Pancreas (tissue), 10 donors: Measurements from ENCODE around the gene S100A2. TPM values are rescaled to one million over a fixed set of nuclear protein-coding genes. Genes with fewer than 3 reads are reported as not detected.
"Not testable (repeated sequence)": the region's sequence is repeated elsewhere in the genome, so short reads cannot be mapped to it uniquely, and the experiment has no call there.

Experiments used
- ATAC-seq, 4 donors: fragments of 200-7000 bp; cut with Tn5 transposase; one replicate each; pipeline versions ENCODE4 v1.8.0 to v1.9.1; 2020; ENCODE audit warnings: mild to moderate bottlenecking in 4 of 4, moderate library complexity in 4 of 4
- DNase-seq, 6 donors: peaks; one replicate each; pipeline ENCODE4 v3.0.0-alpha.2; 2020
- FAIRE-seq: peaks from 2 replicates; lab custom pipeline; 2012; peaks lifted over from hg19 to GRCh38; lab: Jason Lieb, UNC
- H3K27ac ChIP-seq, 4 donors: fragments of 200-600 bp; sonication (generic); 1 replicate in 3 of 4; 2 replicates in 1 of 4; pipeline versions ENCODE4 v1.5.0 to v1.8.0; 2020
- H3K27me3 ChIP-seq, 4 donors: fragments of 200-600 bp; one replicate each; pipeline ENCODE4 v1.8.0; 2021
- H3K36me3 ChIP-seq, 3 donors: fragments of 200-600 bp; sonication (generic) in 1 of 3; one replicate each; pipeline versions ENCODE4 v1.5.0 to v1.8.0; 2020 to 2021
- H3K4me1 ChIP-seq, 3 donors: fragments of 200-600 bp; one replicate each; pipeline ENCODE4 v1.8.0; 2021
- H3K4me3 ChIP-seq, 4 donors: fragments of 200-600 bp; sonication (generic) in 2 of 4; one replicate each; pipeline versions ENCODE4 v1.5.0 to v1.8.0; 2020 to 2021
- H3K9me3 ChIP-seq, 4 donors: fragments of 200-600 bp; one replicate each; pipeline ENCODE4 v1.8.0; 2021
- CTCF ChIP-seq, 4 donors: fragments of 200-600 bp; sonication (generic) in 3 of 4; IDR thresholded peaks; one replicate each; pipeline versions ENCODE4 v1.5.0 to v1.8.0; 2021; ENCODE audit warnings: antibody characterized with exemption in 4 of 4
- WGBS, 2 donors: extraction: QIAGEN DNeasy Blood & Tissue Kit; methylation state at CpG; one replicate each; pipeline ENCODE4 v1.1.7; 2013; 5-methylcytosine and 5-hydroxymethylcytosine counted together
- intact Hi-C, 3 donors: fragments of 100-400 bp; cut with DNase I; formaldehyde crosslinking; loops; one replicate each; pipeline versions ENCODE4 v1.11.1 to v1.14.2; 2022
- polyA plus RNA-seq, 2 donors: library from polyadenylated mRNA; stranded (reverse); fragments of 200-250 nt; gene quantifications; one replicate each; pipeline ENCODE4 v1.2.3, GENCODE V29; 2013
- total RNA-seq, 6 donors: library from RNA; stranded (reverse); fragmentation: NEBNext Ultra II Directional in 4 of 6; extraction: Animal tissue kit (Norgen Biotek cat#: 25700) in 4 of 6; gene quantifications; one replicate each; pipeline versions ENCODE4 v1.2.1 to v1.2.4, GENCODE V29; 2021 to 2023
- donor health status: healthy with polysubstance abuse.
- donor health status: DM: no; HTN: no; CAD: no; lungs with moderate emphysema.
- donor health status: DM: no; HTN: no; CAD: no.
- donor health status: control.
- donor health status: control.
- donor health status: Bipolar disorder and iron deficiency.
- donor health status: DM: yes; HTN: yes; CAD: no.
- donor health status: DM: no; HTN: no; CAD: no.
- donor health status: DM: no; HTN: no; CAD: no.
- donor health status: DM: yes; HTN: yes; CAD: no.

S100A2 gene
- total and polyA plus RNA-seq, 8 donors = 0.60 to 2.8 (median 1.3) TPM; not detected in 2

DNA sequence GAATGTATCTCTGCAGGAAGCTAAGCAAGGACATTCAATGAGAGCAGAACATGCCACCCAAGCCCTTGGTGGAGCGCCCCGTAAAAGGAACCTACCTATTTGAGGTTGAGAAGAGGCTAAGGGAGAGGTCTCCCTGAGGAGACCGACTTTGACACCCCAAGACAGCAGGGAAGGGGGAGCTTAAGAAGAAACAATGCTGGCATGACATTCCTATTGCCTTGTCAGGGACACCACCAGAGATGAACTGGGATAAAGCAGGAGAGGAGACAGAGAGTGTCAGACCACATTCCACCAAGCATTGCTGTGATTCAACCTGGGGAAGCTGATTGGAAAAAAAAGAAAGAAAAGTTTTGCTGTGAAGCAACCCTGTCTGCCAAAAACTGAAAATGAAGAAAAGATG is 13.3 kb upstream of the S100A2 start:
- H3K9me3 ChIP-seq = no peaks in the 10 kb centered on the region
- intact Hi-C loops = loop anchor here in 1 of 3 donors (10.0 kb wide), 1 partner anchor 46 kb away; the partner anchor contains the start of genes S100A1 and S100A13
- ATAC-seq = no peak

DNA sequence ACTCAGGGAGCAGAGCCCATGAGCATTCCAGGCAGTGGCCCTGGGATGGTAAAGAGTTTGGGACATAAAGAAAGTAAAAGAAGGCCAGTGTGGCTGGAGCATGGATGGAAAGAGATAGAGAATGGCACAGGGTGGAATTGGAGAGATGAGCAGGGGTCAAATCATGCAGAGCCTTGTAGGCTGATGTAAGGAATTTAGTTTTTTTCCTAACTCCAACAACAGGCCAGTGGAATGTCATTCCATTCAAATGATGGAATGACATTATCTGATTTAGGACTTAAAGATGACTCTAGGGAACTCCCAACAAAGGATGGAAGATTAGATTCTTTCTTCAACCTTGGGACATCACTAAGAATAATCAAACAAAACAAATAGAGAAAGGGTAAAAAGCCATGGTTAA is 12.8 kb upstream of the S100A2 start:
- no peak for TF ChIP-seq CTCF (IDR thresholded peaks at IDR 0.05)
- Histone ChIP-seq H3K9me3 (no peaks in the 10 kb centered on the region), H3K27me3 (no peaks in the 10 kb centered on the region), H3K4me1 (no peaks in the 10 kb centered on the region), H3K4me3 (no peak overlapping the region), H3K36me3 (no peaks in the 10 kb centered on the region), H3K27ac (no peak overlapping the region)
- FAIRE-seq (no peak), ATAC-seq (no peak), DNase-seq (no peak)
- intact Hi-C loops = loop anchor here in 1 of 3 donors (10.0 kb wide), 1 partner anchor 46 kb away; the partner anchor contains the start of genes S100A1 and S100A13

More for the DNA sequence above, 13.3 kb upstream of the S100A2 start:
- no peak overlapping the region for H3K27ac ChIP-seq
- H3K4me1 ChIP-seq = no peaks in the 10 kb centered on the region
- no peak overlapping the region for H3K4me3 ChIP-seq
- TF ChIP-seq CTCF (IDR thresholded peaks at IDR 0.05) = no peak
- DNase-seq (no peak), FAIRE-seq (no peak)
- H3K36me3 ChIP-seq = no peaks in the 10 kb centered on the region
- H3K27me3 ChIP-seq = no peaks in the 10 kb centered on the region
- 68 to 78% methylated on average over 3 of the region's 3 CpGs for WGBS, 2 donors

- Histone ChIP-seq H3K4me3 (no peak overlapping the region), H3K36me3 (no peaks in the 10 kb centered on the region), H3K9me3 (no peaks in the 10 kb centered on the region), H3K27ac (no peak overlapping the region), H3K4me1 (no peaks in the 10 kb centered on the region), H3K27me3 (no peaks in the 10 kb centered on the region)
- DNase-seq (no peak), ATAC-seq (no peak), FAIRE-seq (no peak)
- 47 to 63% methylated on average over 9 of the region's 9 CpGs for WGBS, 2 donors
- TF ChIP-seq CTCF (IDR thresholded peaks at IDR 0.05) = no peak
- intact Hi-C loops = loop anchor here in 1 of 3 donors (10.0 kb wide), 1 partner anchor 47 kb away; the partner anchor contains the start of genes S100A1 and S100A13
These were observed 12.0 kb upstream of the S100A2 start for GRCh38 chr1:153577624-153578051.

DNA sequence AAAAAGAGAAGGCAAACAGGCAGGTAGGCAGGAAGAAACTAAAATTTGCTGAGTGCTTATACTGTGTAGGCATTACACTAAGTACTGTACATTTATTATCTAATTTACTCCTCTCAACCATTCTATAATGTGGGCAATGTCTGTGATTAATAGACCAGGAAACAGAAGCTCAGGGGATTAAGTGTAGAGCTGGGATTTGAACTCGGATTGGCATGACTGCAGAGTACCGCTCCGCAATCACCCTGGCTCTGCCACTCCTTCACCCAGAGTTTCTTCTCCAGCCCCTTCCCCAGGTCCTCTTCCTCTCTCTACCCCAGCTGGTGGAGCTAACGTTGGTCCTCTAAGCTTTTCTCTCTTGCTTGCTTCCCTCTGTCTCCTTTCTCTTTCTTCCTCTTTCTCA is 11.5 kb upstream of the S100A2 start:
- no peak for ATAC-seq
- intact Hi-C loops = loop anchor here in 1 of 3 donors (10.0 kb wide), 1 partner anchor 48 kb away; the partner anchor contains the start of genes S100A1 and S100A13
- WGBS, 2 donors = 69 to 76% methylated on average over 4 of the region's 4 CpGs

GRCh38 chr1:153575497-153575896 is 9.9 kb upstream of the S100A2 start:
- 81 to 89% methylated on average over 9 to 10 of the region's 10 CpGs for WGBS, 2 donors
- H3K4me3 ChIP-seq, H3K9me3 ChIP-seq, DNase-seq, H3K4me1 ChIP-seq, H3K36me3 ChIP-seq, H3K27me3 ChIP-seq, ATAC-seq, FAIRE-seq, H3K27ac ChIP-seq: not testable (repeated sequence)
- intact Hi-C loops = loop anchor here in 1 of 3 donors (10.0 kb wide), 1 partner anchor 49 kb away; the partner anchor contains the start of genes S100A1 and S100A13

More for the DNA sequence above, 11.5 kb upstream of the S100A2 start:
- TF ChIP-seq CTCF (IDR thresholded peaks at IDR 0.05) = no peak
- no peak overlapping the region for H3K4me3 ChIP-seq
- H3K27me3 ChIP-seq = no peaks in the 10 kb centered on the region
- FAIRE-seq (no peak), DNase-seq (no peak)
- no peaks in the 10 kb centered on the region for H3K9me3 ChIP-seq
- H3K4me1 ChIP-seq = no peaks in the 10 kb centered on the region
- H3K27ac ChIP-seq = no peak overlapping the region
- no peaks in the 10 kb centered on the region for H3K36me3 ChIP-seq

DNA sequence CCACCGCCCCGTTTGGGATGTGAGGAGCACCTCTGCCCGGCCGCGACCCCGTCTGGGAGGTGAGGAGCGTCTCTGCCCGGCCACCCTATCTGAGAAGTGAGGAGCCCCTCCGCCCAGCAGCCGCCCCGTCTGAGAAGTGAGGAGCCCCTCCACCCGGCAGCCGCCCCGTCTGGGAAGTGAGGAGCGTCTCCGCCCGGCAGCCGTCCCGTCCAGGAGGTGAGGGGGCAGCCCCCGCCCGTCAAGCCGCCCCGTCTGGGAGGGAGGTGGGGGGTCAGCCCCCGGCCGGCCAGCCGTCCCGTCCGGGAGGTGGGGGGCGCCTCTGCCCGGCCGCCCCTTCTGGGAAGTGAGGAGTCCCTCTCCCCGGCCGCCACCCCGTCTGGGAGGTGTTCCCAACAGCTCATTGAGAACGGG is 9.4 kb upstream of the S100A2 start:
- not testable (repeated sequence) for FAIRE-seq, H3K27me3 ChIP-seq, H3K9me3 ChIP-seq, H3K27ac ChIP-seq, H3K36me3 ChIP-seq, ATAC-seq, H3K4me1 ChIP-seq, H3K4me3 ChIP-seq
- WGBS, 2 donors = 90 to 91% methylated on average over 26 to 35 of the region's 35 CpGs
- intact Hi-C loops = loop anchor here in 1 of 3 donors (10.0 kb wide), 1 partner anchor 50 kb away; the partner anchor contains the start of genes S100A1 and S100A13
- peak in 1 of 6 donors; percentile 58 for DNase-seq
